Panc1 (cell line): ENCODE results near the gene RAB11FIP3. TPM values are rescaled to one million over a fixed set of nuclear protein-coding genes. Genes with fewer than 3 reads are reported as not detected.
A peak's percentile ranks its signal among the peaks of the same experiment; 100 is the strongest.

Source experiments
- ATAC-seq: fragments of 200-7000 bp; cut with Tn5 transposase; 2 replicates; pipeline ENCODE4 v1.9.1; 2020; ENCODE audit warnings: mild to moderate bottlenecking, moderate library complexity
- BruUV-seq: library from RNA; stranded (reverse); fragments of 400-500 nt; replicated peaks from 2 replicates; lab custom pipeline; 2021; lab: Mats Ljungman, UMichigan
- CTCF ChIA-PET: fragments of 300-600 bp; sonication (Branson Sonifier 250); formaldehyde crosslinking; loops from one replicate; lab custom pipeline; 2022; ENCODE audit warnings: antibody characterized with exemption; lab: Charles Lee
- POLR2A ChIA-PET: fragments of 300-600 bp; sonication (Branson Sonifier 250); formaldehyde crosslinking; loops from one replicate; lab custom pipeline; 2022; ENCODE audit warnings: antibody characterized with exemption; lab: Charles Lee
- DNase-seq: peaks from one replicate; pipeline ENCODE4 v3.0.0-alpha.2; 2010; ENCODE audit warnings: low read depth, low spot score
- H3K27ac ChIP-seq: 2 replicates; pipeline ENCODE4 v1.5.1; 2011; ENCODE audit warnings: mild to moderate bottlenecking, low read length, inconsistent platforms
- H3K27me3 ChIP-seq: fragments of 200-500 bp; sonication (Bioruptor generic); 2 replicates; pipeline ENCODE4 v1.6.0; 2014; ENCODE audit warnings: low read length, inconsistent platforms; ENCODE audit not compliant: control insufficient read depth, insufficient read depth
- H3K36me3 ChIP-seq: fragments of 200-500 bp; sonication (Bioruptor generic); 2 replicates; pipeline ENCODE4 v1.5.1; 2014; ENCODE audit warnings: inconsistent platforms, mild to moderate bottlenecking, low read length, moderate library complexity; ENCODE audit not compliant: control insufficient read depth, insufficient read depth
- H3K4me1 ChIP-seq: 2 replicates; pipeline ENCODE4 v1.5.1; 2011; ENCODE audit warnings: inconsistent platforms, mild to moderate bottlenecking, low read length, moderate library complexity; ENCODE audit not compliant: control insufficient read depth, insufficient read depth
- H3K4me3 ChIP-seq, 2 experiments: 2 replicates each; pipeline ENCODE4 v1.5.1; 2011 to 2012; ENCODE audit warnings: low read depth in 2 of 2, low read length in 2 of 2, mild to moderate bottlenecking in 2 of 2, inconsistent platforms in 1 of 2, moderate library complexity in 1 of 2
- H3K9me3 ChIP-seq: fragments of 200-500 bp; sonication (Bioruptor generic); 2 replicates; pipeline ENCODE4 v1.5.1; 2014; ENCODE audit warnings: low read depth, mild to moderate bottlenecking, inconsistent platforms, low read length, moderate library complexity; ENCODE audit not compliant: control insufficient read depth, insufficient read depth
- POLR2AphosphoS5 ChIP-seq: IDR thresholded peaks from 2 replicates; pipeline ENCODE4 v1.6.1; 2012; ENCODE audit warnings: mild to moderate bottlenecking, low read depth, low read length, moderate library complexity
- SIN3A ChIP-seq: IDR thresholded peaks from 2 replicates; pipeline ENCODE4 v1.6.1; 2012; ENCODE audit warnings: low read depth, mild to moderate bottlenecking, low read length, moderate library complexity, borderline replicate concordance; ENCODE audit not compliant: insufficient read depth
- TCF7L2 ChIP-seq: IDR thresholded peaks from 2 replicates; pipeline ENCODE4 v1.6.1; 2011; ENCODE audit warnings: mild to moderate bottlenecking, low read depth, low read length, inconsistent platforms
- in situ Hi-C: cut with HindIII; loops from 2 replicates; pipeline ENCODE4 v1.10.0; 2016; ENCODE audit warnings: low sequenced_read_pairs, low pct_unique_long_range_greater_than_20kb
- intact Hi-C: fragments of 100-400 bp; cut with micrococcal nuclease; formaldehyde crosslinking; loops from one replicate; pipeline ENCODE4 v1.10.0; 2022; ENCODE audit not compliant: unreplicated experiment
- total RNA-seq: library from RNA; stranded (reverse); gene quantifications from one replicate; pipeline ENCODE4 v1.2.1, GENCODE V29; 2021; ENCODE audit not compliant: unreplicated experiment
- TF ChIP-seq, protein P1 (sequence below): fragments of 450-650 bp; IDR thresholded peaks from 2 replicates; pipeline ENCODE4 v1.5.1; 2017; ENCODE audit warnings: mild to moderate bottlenecking
- TF ChIP-seq, protein P2 (sequence below), 2 experiments: IDR thresholded peaks; 2 replicates each; pipeline ENCODE4 v1.6.1; 2011 to 2012; ENCODE audit warnings: low read depth in 2 of 2, control low read depth in 1 of 2, low read length in 1 of 2, mild to moderate bottlenecking in 1 of 2, moderate library complexity in 1 of 2; ENCODE audit not compliant: insufficient read depth in 1 of 2

Gene RAB11FIP3
- total RNA-seq, 1 experiment from 2014 or later = 57.3 TPM

DNA sequence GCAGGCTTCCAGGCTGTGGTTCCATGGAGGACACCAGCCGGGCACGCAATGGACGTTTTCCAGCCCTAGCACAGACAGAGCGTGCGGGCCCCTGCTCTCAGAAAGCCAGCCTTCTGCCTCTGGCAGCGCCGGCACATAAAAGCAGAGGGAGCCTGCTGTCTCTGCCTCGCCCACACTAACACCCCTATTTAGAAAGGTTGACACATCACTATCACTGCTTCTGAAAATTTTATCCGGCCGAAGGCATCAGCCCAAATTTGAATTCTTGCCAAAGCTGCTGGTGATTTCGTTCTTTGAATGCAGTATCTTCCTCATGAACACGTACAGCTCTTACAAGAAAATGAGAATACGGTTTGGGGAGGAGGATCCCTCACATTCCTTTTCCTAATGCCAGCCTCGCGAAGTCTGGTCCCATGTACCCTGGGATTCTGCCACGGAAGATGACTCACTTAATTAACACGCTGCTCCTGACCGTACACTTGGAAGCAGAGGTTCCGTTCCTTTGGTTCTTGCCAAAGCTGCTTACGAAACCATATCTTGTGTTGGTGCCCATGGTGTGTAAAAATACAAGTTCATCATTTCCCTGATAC is 1.3 kb upstream of the RAB11FIP3 start:
- TF ChIP-seq, protein P1, sequence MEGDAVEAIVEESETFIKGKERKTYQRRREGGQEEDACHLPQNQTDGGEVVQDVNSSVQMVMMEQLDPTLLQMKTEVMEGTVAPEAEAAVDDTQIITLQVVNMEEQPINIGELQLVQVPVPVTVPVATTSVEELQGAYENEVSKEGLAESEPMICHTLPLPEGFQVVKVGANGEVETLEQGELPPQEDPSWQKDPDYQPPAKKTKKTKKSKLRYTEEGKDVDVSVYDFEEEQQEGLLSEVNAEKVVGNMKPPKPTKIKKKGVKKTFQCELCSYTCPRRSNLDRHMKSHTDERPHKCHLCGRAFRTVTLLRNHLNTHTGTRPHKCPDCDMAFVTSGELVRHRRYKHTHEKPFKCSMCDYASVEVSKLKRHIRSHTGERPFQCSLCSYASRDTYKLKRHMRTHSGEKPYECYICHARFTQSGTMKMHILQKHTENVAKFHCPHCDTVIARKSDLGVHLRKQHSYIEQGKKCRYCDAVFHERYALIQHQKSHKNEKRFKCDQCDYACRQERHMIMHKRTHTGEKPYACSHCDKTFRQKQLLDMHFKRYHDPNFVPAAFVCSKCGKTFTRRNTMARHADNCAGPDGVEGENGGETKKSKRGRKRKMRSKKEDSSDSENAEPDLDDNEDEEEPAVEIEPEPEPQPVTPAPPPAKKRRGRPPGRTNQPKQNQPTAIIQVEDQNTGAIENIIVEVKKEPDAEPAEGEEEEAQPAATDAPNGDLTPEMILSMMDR = no peak
- TF ChIP-seq TCF7L2 = peak; percentile 36; the same call in 1 of the 2 replicates
- no peak for TF ChIP-seq POLR2AphosphoS5
- H3K4me3 ChIP-seq = peak overlapping the region; percentile 73 to 77
- BruUV-seq = no TSS peak
- in situ Hi-C loops (no loop called here), intact Hi-C loops (loop anchor here (2.0 kb wide), 1 partner anchor 23 kb away; the partner anchor contains the start of gene DECR2)
- peak overlapping the region; percentile 88 for H3K27ac ChIP-seq
- peaks cover 28% of the 10 kb centered on the region for H3K4me1 ChIP-seq
- CTCF ChIA-PET = no interaction called here
- ATAC-seq = peak; percentile 47
- no peaks in the 10 kb centered on the region for H3K27me3 ChIP-seq
- no peaks in the 10 kb centered on the region for H3K9me3 ChIP-seq
- POLR2A ChIA-PET = no interaction called here
- peak; percentile 79 for DNase-seq
- H3K36me3 ChIP-seq = no peaks in the 10 kb centered on the region

DNA sequence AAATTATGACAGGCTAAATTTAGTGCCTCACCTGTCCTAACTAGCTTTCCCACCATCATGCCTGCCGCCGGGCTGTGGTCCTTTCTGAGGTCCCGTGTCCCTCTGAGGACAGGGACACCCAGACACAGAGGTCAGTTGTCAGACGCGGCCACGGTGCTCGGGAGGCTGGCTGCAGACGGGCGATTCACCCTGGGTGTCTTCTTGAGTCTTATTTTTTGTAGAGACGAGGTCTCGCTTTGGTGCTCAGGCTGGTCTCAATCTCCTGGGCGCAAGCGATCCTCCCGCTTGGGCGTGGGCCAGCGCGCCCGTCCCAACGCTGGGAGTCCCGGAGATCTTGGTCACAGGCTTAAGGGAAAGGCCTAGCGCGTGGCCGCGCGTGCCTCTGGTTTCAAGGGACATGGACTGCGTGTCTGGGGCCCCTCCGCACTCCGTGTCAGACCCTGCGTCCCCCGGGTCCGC is 797 bp upstream of the RAB11FIP3 start:
- ATAC-seq (peak; percentile 62), DNase-seq (no peak)
- Histone ChIP-seq H3K4me1 (peaks cover 28% of the 10 kb centered on the region), H3K27ac (peak overlapping the region; percentile 88), H3K9me3 (no peaks in the 10 kb centered on the region), H3K4me3 (peak overlapping the region; percentile 73 to 77), H3K27me3 (no peaks in the 10 kb centered on the region), H3K36me3 (no peaks in the 10 kb centered on the region)
- POLR2A ChIA-PET = no interaction called here
- intact Hi-C loops (loop anchor here (2.0 kb wide), 1 partner anchor 24 kb away; the partner anchor contains the start of gene DECR2), in situ Hi-C loops (no loop called here)
- CTCF ChIA-PET = no interaction called here
- TF ChIP-seq TCF7L2 (no peak), SIN3A (no peak), POLR2AphosphoS5 (no peak)
- TF ChIP-seq, protein P1 = no peak
- TF ChIP-seq, protein P2, sequence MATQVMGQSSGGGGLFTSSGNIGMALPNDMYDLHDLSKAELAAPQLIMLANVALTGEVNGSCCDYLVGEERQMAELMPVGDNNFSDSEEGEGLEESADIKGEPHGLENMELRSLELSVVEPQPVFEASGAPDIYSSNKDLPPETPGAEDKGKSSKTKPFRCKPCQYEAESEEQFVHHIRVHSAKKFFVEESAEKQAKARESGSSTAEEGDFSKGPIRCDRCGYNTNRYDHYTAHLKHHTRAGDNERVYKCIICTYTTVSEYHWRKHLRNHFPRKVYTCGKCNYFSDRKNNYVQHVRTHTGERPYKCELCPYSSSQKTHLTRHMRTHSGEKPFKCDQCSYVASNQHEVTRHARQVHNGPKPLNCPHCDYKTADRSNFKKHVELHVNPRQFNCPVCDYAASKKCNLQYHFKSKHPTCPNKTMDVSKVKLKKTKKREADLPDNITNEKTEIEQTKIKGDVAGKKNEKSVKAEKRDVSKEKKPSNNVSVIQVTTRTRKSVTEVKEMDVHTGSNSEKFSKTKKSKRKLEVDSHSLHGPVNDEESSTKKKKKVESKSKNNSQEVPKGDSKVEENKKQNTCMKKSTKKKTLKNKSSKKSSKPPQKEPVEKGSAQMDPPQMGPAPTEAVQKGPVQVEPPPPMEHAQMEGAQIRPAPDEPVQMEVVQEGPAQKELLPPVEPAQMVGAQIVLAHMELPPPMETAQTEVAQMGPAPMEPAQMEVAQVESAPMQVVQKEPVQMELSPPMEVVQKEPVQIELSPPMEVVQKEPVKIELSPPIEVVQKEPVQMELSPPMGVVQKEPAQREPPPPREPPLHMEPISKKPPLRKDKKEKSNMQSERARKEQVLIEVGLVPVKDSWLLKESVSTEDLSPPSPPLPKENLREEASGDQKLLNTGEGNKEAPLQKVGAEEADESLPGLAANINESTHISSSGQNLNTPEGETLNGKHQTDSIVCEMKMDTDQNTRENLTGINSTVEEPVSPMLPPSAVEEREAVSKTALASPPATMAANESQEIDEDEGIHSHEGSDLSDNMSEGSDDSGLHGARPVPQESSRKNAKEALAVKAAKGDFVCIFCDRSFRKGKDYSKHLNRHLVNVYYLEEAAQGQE (IDR thresholded peaks at IDR 0.05; ENCODE audit: insufficient read depth in 1 of 2, low read depth in 2 of 2, low read length in 1 of 2) = no peak
- BruUV-seq = no TSS peak
